Measurements from ENCODE around the gene IFT57. TPM values are rescaled to one million over a fixed set of nuclear protein-coding genes. Genes with fewer than 3 reads are reported as not detected.

Gene IFT57
- total and polyA plus RNA-seq, 9 of the 15 experiments (the other 6 are each of a cell fraction or from before 2014, with no cell fraction given) = 1.5 to 20.1 (median 9.9) TPM

DNA sequence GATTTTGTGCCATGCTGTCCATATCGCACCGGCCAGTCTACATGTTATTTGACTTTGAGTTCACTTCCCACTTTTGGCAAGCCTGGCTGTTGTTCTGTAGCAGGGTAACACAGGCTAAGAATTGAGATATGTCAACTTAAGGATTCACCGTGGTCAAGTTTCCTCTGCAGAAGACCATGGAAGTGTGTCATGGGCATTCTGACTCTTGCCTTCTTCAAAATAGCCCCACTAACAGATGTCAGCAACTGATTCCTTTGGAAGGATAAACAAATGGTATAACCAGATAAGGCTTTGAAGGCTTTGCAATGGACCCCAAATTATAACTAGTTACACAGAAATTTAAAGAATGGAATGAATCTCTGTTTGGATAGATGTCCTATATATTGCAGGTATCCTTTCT, 111.3 kb downstream of the IFT57 start:
- intact Hi-C loops (cut with micrococcal nuclease) = no loop called here
- Histone ChIP-seq H3K4me3 (no peak overlapping the region), H3K9me3 (replicated peaks; ENCODE audit: control insufficient read depth, insufficient read depth, low read depth, low read length) (no peaks in the 10 kb centered on the region), H3K4me2 (ENCODE audit: insufficient read depth, low read length) (peak overlapping the region; percentile 16; the same call in 1 of the 2 replicates), H4K20me1 (replicated peaks; ENCODE audit: control insufficient read depth, insufficient read depth, low read length) (no peaks in the 10 kb centered on the region), H3K79me2 (ENCODE audit: control insufficient read depth, insufficient read depth, low read length) (no peaks in the 10 kb centered on the region), H3K27me3 (ENCODE audit: control insufficient read depth in 2 of 2, insufficient read depth in 2 of 2, low read length in 2 of 2) (no peaks in the 10 kb centered on the region), H2AFZ (ENCODE audit: low read depth, low read length) (no peak overlapping the region), H3K9ac (ENCODE audit: insufficient read depth in 1 of 2, low read depth in 2 of 2, low read length in 2 of 2) (no peak overlapping the region), H3K27ac (ENCODE audit: extremely low read depth, low read depth, low read length) (no peak overlapping the region), H3K4me1 (replicated peaks in 1 of 2; ENCODE audit: control insufficient read depth in 2 of 2, insufficient read depth in 2 of 2, low read length in 2 of 2) (peaks cover 11 to 42% of the 10 kb centered on the region in 2 experiments), H3K9me1 (ENCODE audit: control insufficient read depth, insufficient read depth, low read length) (no peaks in the 10 kb centered on the region), H3K36me3 (ENCODE audit: control insufficient read depth, insufficient read depth, low read length) (no peaks in the 10 kb centered on the region)
- ATAC-seq (no peak), DNase-seq (ENCODE audit: extremely low read depth in 1 of 4, low spot score in 3 of 4) (peak in 3 of 4 experiments; percentile 32 to 39 (median 37)), FAIRE-seq (peak; percentile 48)
- ChIA-PET POLR2A (no interaction called here), CTCF (ENCODE audit: low intra/inter-chr PET ratio) (no interaction called here)
- in situ Hi-C loops (cut with MboI) = no loop called here
- 32% methylated on average over 3 of the region's 3 CpGs for WGBS (ENCODE audit: insufficient coverage, low coverage, missing lambda C conversion rate)
- BruUV-seq (replicated peaks) = no TSS peak
- TF ChIP-seq ETS2 (tag; IDR thresholded peaks at IDR 0.05; ENCODE audit: borderline replicate concordance, poor library complexity, severe bottlenecking) (no peak), RBM14 (IDR thresholded peaks at IDR 0.05; ENCODE audit: borderline replicate concordance, insufficient read depth, low read depth, low read length) (no peak), SMARCA4 (IDR thresholded peaks at IDR 0.05) (peak; percentile 39; the same call in 1 of the 2 replicates), ZNF778 (CRISPR knock-in tag; IDR thresholded peaks at IDR 0.05) (no peak), CAMTA2 (CRISPR knock-in tag; conservative IDR thresholded peaks at IDR 0.05) (no peak), ZBED1 (IDR thresholded peaks at IDR 0.05) (no peak), MTA2 (IDR thresholded peaks at IDR 0.05; ENCODE audit: low read depth) (peak; percentile 54), YBX1 (IDR thresholded peaks at IDR 0.05) (no peak), TCF3 (CRISPR knock-in tag; IDR thresholded peaks at IDR 0.05) (peak; percentile 64), ZNF263 (CRISPR knock-in tag; IDR thresholded peaks at IDR 0.05; ENCODE audit: borderline replicate concordance) (no peak), POLR2G (IDR thresholded peaks at IDR 0.05; ENCODE audit: low read depth, low read length) (no peak), ZNF232 (CRISPR knock-in tag; IDR thresholded peaks at IDR 0.05) (no peak), NCOA4 (IDR thresholded peaks at IDR 0.05; ENCODE audit: partially characterized antibody) (no peak), TEAD4 (IDR thresholded peaks at IDR 0.05; ENCODE audit: low read length) (peak; percentile 64; the same call in 1 of the 2 replicates), TEAD4 (CRISPR knock-in tag; IDR thresholded peaks at IDR 0.05; ENCODE audit: borderline replicate concordance) (no peak), MAZ (CRISPR knock-in tag; conservative IDR thresholded peaks at IDR 0.05 in 1 of 2, IDR thresholded peaks at IDR 0.05 in 1 of 2) (no peak)
- TF ChIP-seq, protein P1, sequence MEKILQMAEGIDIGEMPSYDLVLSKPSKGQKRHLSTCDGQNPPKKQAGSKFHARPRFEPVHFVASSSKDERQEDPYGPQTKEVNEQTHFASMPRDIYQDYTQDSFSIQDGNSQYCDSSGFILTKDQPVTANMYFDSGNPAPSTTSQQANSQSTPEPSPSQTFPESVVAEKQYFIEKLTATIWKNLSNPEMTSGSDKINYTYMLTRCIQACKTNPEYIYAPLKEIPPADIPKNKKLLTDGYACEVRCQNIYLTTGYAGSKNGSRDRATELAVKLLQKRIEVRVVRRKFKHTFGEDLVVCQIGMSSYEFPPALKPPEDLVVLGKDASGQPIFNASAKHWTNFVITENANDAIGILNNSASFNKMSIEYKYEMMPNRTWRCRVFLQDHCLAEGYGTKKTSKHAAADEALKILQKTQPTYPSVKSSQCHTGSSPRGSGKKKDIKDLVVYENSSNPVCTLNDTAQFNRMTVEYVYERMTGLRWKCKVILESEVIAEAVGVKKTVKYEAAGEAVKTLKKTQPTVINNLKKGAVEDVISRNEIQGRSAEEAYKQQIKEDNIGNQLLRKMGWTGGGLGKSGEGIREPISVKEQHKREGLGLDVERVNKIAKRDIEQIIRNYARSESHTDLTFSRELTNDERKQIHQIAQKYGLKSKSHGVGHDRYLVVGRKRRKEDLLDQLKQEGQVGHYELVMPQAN (IDR thresholded peaks at IDR 0.05; ENCODE audit: borderline replicate concordance) = no peak
- TF ChIP-seq, protein P2, sequence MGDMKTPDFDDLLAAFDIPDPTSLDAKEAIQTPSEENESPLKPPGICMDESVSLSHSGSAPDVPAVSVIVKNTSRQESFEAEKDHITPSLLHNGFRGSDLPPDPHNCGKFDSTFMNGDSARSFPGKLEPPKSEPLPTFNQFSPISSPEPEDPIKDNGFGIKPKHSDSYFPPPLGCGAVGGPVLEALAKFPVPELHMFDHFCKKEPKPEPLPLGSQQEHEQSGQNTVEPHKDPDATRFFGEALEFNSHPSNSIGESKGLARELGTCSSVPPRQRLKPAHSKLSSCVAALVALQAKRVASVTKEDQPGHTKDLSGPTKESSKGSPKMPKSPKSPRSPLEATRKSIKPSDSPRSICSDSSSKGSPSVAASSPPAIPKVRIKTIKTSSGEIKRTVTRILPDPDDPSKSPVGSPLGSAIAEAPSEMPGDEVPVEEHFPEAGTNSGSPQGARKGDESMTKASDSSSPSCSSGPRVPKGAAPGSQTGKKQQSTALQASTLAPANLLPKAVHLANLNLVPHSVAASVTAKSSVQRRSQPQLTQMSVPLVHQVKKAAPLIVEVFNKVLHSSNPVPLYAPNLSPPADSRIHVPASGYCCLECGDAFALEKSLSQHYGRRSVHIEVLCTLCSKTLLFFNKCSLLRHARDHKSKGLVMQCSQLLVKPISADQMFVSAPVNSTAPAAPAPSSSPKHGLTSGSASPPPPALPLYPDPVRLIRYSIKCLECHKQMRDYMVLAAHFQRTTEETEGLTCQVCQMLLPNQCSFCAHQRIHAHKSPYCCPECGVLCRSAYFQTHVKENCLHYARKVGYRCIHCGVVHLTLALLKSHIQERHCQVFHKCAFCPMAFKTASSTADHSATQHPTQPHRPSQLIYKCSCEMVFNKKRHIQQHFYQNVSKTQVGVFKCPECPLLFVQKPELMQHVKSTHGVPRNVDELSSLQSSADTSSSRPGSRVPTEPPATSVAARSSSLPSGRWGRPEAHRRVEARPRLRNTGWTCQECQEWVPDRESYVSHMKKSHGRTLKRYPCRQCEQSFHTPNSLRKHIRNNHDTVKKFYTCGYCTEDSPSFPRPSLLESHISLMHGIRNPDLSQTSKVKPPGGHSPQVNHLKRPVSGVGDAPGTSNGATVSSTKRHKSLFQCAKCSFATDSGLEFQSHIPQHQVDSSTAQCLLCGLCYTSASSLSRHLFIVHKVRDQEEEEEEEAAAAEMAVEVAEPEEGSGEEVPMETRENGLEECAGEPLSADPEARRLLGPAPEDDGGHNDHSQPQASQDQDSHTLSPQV (IDR thresholded peaks at IDR 0.05) = no peak
